ENCODE data around the gene SLC24A1.

DNA sequence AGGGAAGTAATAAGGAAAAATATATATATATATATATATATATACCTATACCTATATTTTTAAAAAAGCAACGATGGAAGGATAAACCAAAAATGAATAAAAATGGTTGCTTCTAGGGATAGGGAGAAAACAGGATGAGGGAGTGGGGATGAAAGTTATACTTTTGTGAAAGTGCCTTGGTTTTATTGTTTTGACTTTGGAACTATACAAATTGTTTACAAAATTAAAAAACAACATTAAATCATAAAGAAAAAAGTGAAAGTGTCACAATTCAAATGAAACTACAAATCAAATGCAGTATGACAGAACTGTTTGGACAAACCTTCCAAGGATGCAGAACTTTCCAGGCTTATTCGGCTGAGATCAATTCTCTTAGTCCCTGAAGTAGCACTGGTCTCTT is 54.4 kb downstream of the SLC24A1 start:
- TF ChIP-seq POLR2A (IDR thresholded peaks at IDR 0.05; ENCODE audit: extremely low read depth, insufficient read length) = no peak
- TF ChIP-seq, protein P1, sequence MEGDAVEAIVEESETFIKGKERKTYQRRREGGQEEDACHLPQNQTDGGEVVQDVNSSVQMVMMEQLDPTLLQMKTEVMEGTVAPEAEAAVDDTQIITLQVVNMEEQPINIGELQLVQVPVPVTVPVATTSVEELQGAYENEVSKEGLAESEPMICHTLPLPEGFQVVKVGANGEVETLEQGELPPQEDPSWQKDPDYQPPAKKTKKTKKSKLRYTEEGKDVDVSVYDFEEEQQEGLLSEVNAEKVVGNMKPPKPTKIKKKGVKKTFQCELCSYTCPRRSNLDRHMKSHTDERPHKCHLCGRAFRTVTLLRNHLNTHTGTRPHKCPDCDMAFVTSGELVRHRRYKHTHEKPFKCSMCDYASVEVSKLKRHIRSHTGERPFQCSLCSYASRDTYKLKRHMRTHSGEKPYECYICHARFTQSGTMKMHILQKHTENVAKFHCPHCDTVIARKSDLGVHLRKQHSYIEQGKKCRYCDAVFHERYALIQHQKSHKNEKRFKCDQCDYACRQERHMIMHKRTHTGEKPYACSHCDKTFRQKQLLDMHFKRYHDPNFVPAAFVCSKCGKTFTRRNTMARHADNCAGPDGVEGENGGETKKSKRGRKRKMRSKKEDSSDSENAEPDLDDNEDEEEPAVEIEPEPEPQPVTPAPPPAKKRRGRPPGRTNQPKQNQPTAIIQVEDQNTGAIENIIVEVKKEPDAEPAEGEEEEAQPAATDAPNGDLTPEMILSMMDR (IDR thresholded peaks at IDR 0.05; ENCODE audit: low read depth, low read length) = no peak

All from NB4 (cell line).